GM13976 (cell line): ENCODE measurements around the gene MAMLD1.

Source experiments
- DNase-seq: peaks from one replicate; pipeline ENCODE4 v3.0.0; 2012; ENCODE audit warnings: low spot score
- CTCF ChIP-seq: IDR thresholded peaks from 2 replicates; pipeline ENCODE4 v1.5.1; 2012; ENCODE audit warnings: borderline replicate concordance, mild to moderate bottlenecking; ENCODE audit not compliant: insufficient read depth; ENCODE audit errors: extremely low read depth, missing control alignments, control extremely low read depth
- in situ Hi-C: fragments of 300-500 bp; cut with MboI; formaldehyde crosslinking; loops from one replicate; pipeline ENCODE4 v1.12.0; 2022; ENCODE audit warnings: low sequenced_read_pairs, mixed read lengths, inconsistent platforms; ENCODE audit not compliant: unreplicated experiment

MAMLD1 gene

GRCh38 chrX:150429594-150429993 lies 66.5 kb downstream of the MAMLD1 start:
- no peak for DNase-seq
- no peak for TF ChIP-seq CTCF
- in situ Hi-C loops, result no loop called here

GRCh38 chrX:150436195-150436594 lies 73.1 kb downstream of the MAMLD1 start:
- in situ Hi-C loops, result no loop called here
- TF ChIP-seq CTCF, result no peak
- no peak for DNase-seq

- in situ Hi-C loops, result no loop called here
- no peak for DNase-seq
- no peak for TF ChIP-seq CTCF
Measured at GRCh38 chrX:150438165-150438564, 75.0 kb downstream of the MAMLD1 start.

DNA sequence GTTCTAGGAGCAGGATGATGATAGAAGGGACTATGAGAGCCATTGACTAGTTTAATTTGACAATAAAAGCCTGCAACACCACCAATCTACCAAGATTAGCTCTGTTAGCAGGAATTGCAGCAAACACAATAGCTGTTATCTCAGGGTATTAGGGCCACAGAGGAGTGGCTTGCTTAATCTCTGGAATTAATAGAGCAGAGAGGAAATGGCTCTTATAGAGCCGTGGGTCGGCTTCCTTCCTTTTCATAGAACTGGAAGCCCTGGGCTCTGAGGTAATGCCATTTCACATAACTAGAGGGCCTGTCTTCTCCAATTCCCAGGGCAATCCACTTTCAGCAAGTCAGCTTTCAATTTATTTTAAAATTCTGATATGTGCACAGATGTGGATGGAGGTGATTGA lies 83.0 kb downstream of the MAMLD1 start:
- no peak for DNase-seq
- in situ Hi-C loops, result no loop called here
- no peak for TF ChIP-seq CTCF

DNA sequence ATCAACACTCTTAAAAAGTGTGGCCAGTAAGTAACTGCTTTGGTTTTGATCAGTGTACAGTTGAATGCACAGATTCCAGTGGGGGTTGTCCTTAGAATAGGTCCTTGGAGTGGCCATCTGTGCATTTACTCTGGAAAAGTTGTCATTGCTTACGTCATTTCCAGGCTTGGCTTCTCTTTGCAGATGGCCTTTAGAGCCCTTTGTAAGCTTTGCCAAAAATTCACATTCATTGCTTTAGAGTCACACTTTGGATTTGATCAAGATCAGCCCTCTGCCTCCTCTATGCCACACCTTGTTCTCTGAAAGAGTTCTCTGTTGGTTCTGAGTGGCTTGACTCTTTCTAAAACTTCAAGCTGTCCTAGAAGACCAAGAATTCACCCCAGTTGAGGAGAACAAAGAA lies 83.9 kb downstream of the MAMLD1 start:
- in situ Hi-C loops, result no loop called here
- TF ChIP-seq CTCF, result no peak
- DNase-seq, result no peak

- no peak for DNase-seq
- peak; percentile 8 for TF ChIP-seq CTCF
- in situ Hi-C loops, result no loop called here
Measured at GRCh38 chrX:150449313-150449712, 86.2 kb downstream of the MAMLD1 start.
